ENCODE measurements around the gene DCAF8L2.
"Not testable (repeated sequence)": the region's sequence is repeated elsewhere in the genome, so short reads cannot be mapped to it uniquely, and the experiment has no call there.

The DCAF8L2 gene

GRCh38 chrX:27679281-27679680 lies 89.1 kb downstream of the DCAF8L2 start:
- DNase-seq (ENCODE audit: low read depth in 3 of 3), result no peak

GRCh38 chrX:27680726-27681125 lies 90.6 kb downstream of the DCAF8L2 start:
- no peak for DNase-seq (ENCODE audit: low read depth in 3 of 3)

- DNase-seq (ENCODE audit: low read depth in 3 of 3), result not testable (repeated sequence)
Measured at GRCh38 chrX:27683566-27684208, 93.5 kb downstream of the DCAF8L2 start.

GRCh38 chrX:27694667-27695066 lies 104.5 kb downstream of the DCAF8L2 start:
- DNase-seq (ENCODE audit: low read depth in 3 of 3), result no peak

- DNase-seq (ENCODE audit: low read depth in 3 of 3), result no peak
Measured at GRCh38 chrX:27706526-27706925, 116.4 kb downstream of the DCAF8L2 start.

- no peak for DNase-seq (ENCODE audit: low read depth in 3 of 3)
Measured at GRCh38 chrX:27715610-27716009, 125.5 kb downstream of the DCAF8L2 start.

GRCh38 chrX:27728291-27728690 lies 138.1 kb downstream of the DCAF8L2 start:
- DNase-seq (ENCODE audit: low read depth in 3 of 3), result no peak

- DNase-seq (ENCODE audit: low read depth in 3 of 3), result no peak
Measured at GRCh38 chrX:27731962-27732361, 141.8 kb downstream of the DCAF8L2 start.

GRCh38 chrX:27735914-27736313 lies 145.8 kb downstream of the DCAF8L2 start:
- DNase-seq (ENCODE audit: low read depth in 3 of 3), result no peak

GRCh38 chrX:27740933-27741332 lies 150.8 kb downstream of the DCAF8L2 start:
- no peak for DNase-seq (ENCODE audit: low read depth in 3 of 3)

GRCh38 chrX:27743521-27743920 lies 153.4 kb downstream of the DCAF8L2 start:
- not testable (repeated sequence) for DNase-seq (ENCODE audit: low read depth in 3 of 3)

GRCh38 chrX:27746516-27746915 lies 156.4 kb downstream of the DCAF8L2 start:
- DNase-seq (ENCODE audit: low read depth in 3 of 3), result no peak

GRCh38 chrX:27750298-27750697 lies 160.2 kb downstream of the DCAF8L2 start:
- not testable (repeated sequence) for DNase-seq (ENCODE audit: low read depth in 3 of 3)

GRCh38 chrX:27751976-27752375 lies 161.8 kb downstream of the DCAF8L2 start:
- no peak for DNase-seq (ENCODE audit: low read depth in 3 of 3)

GRCh38 chrX:27765718-27766117 lies 175.6 kb downstream of the DCAF8L2 start:
- no peak for DNase-seq (ENCODE audit: low read depth in 3 of 3)

GRCh38 chrX:27767387-27767786 lies 177.2 kb downstream of the DCAF8L2 start:
- no peak for DNase-seq (ENCODE audit: low read depth in 3 of 3)

- no peak for DNase-seq (ENCODE audit: low read depth in 3 of 3)
Measured at GRCh38 chrX:27775984-27776383, 185.8 kb downstream of the DCAF8L2 start.

- no peak for DNase-seq (ENCODE audit: low read depth in 3 of 3)
Measured at GRCh38 chrX:27796640-27797257, 206.6 kb downstream of the DCAF8L2 start.

GRCh38 chrX:27797575-27797974 lies 207.4 kb downstream of the DCAF8L2 start:
- DNase-seq (ENCODE audit: low read depth in 3 of 3), result no peak
